Measurements from ENCODE around the gene SMPD2. TPM values are rescaled to one million over a fixed set of nuclear protein-coding genes. Genes with fewer than 3 reads are reported as not detected.

Gene SMPD2
- total and polyA plus RNA-seq, 9 of the 15 experiments (the other 6 are each of a cell fraction or from before 2014, with no cell fraction given): 0.13 to 21.8 (median 18.3) TPM

- in situ Hi-C loops (cut with MboI): no loop called here
- H3K9ac ChIP-seq (ENCODE audit: insufficient read depth in 1 of 2, low read depth in 2 of 2, low read length in 2 of 2): peak overlapping the region in 1 of 2 experiments; percentile 38; a peak in 1 of 4 replicates
- no peaks in the 10 kb centered on the region for H3K9me3 ChIP-seq (replicated peaks; ENCODE audit: control insufficient read depth, insufficient read depth, low read depth, low read length)
- no peaks in the 10 kb centered on the region for H3K9me1 ChIP-seq (ENCODE audit: control insufficient read depth, insufficient read depth, low read length)
- DNase-seq (ENCODE audit: extremely low read depth in 1 of 4, low spot score in 3 of 4) (no peak), ATAC-seq (no peak), FAIRE-seq (no peak)
- intact Hi-C loops (cut with micrococcal nuclease): no loop called here
- WGBS (ENCODE audit: insufficient coverage, low coverage, missing lambda C conversion rate): 56% methylated on average over 11 of the region's 16 CpGs
- peaks cover 18% of the 10 kb centered on the region; the same call in 1 of the 3 replicates for H3K36me3 ChIP-seq (ENCODE audit: control insufficient read depth, insufficient read depth, low read length)
- H3K4me3 ChIP-seq: no peak overlapping the region
- no peak overlapping the region for H3K27ac ChIP-seq (ENCODE audit: extremely low read depth, low read depth, low read length)
- H3K4me1 ChIP-seq (replicated peaks in 1 of 2; ENCODE audit: control insufficient read depth in 2 of 2, insufficient read depth in 2 of 2, low read length in 2 of 2): peaks cover 11 to 51% of the 10 kb centered on the region in 2 experiments; a peak in 4 of 5 replicates
- ChIA-PET CTCF (ENCODE audit: low intra/inter-chr PET ratio) (no interaction called here), POLR2A (interaction anchor here (0.6 to 8.2 kb wide), 5 partner anchors 6 to 532 kb away, joined by 3 to 92 read pairs (median 4); partner anchors contain the start of genes PPIL6, SESN1 and SMPD2)
- TF ChIP-seq MYBL2 (IDR thresholded peaks at IDR 0.05; ENCODE audit: low read depth): no peak
- no peak for TF ChIP-seq MYBL2 (CRISPR knock-in tag; IDR thresholded peaks at IDR 0.05; ENCODE audit: borderline replicate concordance)
- TF ChIP-seq SUPT5H (IDR thresholded peaks at IDR 0.05): 0 out of 2 replicates have a peak, but pooled peaks have one; percentile 5
- 0 out of 2 replicates have a peak, but pooled peaks have one; percentile 14 for TF ChIP-seq MAX (CRISPR knock-in tag; IDR thresholded peaks at IDR 0.05)
- peak; percentile 63; the same call in 1 of the 2 replicates for TF ChIP-seq POLR2G (IDR thresholded peaks at IDR 0.05; ENCODE audit: low read depth, low read length)
- H3K4me2 ChIP-seq (ENCODE audit: insufficient read depth, low read length): no peak overlapping the region
- no peaks in the 10 kb centered on the region for H3K79me2 ChIP-seq (ENCODE audit: control insufficient read depth, insufficient read depth, low read length)
- H4K20me1 ChIP-seq (replicated peaks; ENCODE audit: control insufficient read depth, insufficient read depth, low read length): no peaks in the 10 kb centered on the region
- H3K27me3 ChIP-seq (ENCODE audit: control insufficient read depth in 2 of 2, insufficient read depth in 2 of 2, low read length in 2 of 2): no peaks in the 10 kb centered on the region
- no peak overlapping the region for H2AFZ ChIP-seq (ENCODE audit: low read depth, low read length)
- BruUV-seq (replicated peaks): no TSS peak
Measured at GRCh38 chr6:109449795-109450673, 9.5 kb downstream of the SMPD2 start.
